GM12878 (cell line): Measurements from ENCODE around the gene TARBP2. TPM values are rescaled to one million over a fixed set of nuclear protein-coding genes. Genes with fewer than 3 reads are reported as not detected.

Experiments
- ATAC-seq: fragments of 200-7000 bp; cut with Tn5 transposase; 3 replicates; pipeline ENCODE4 v1.9.1; 2020; ENCODE audit warnings: mild to moderate bottlenecking, moderate library complexity
- BruUV-seq: library from RNA; stranded (reverse); fragments of 400-500 nt; replicated peaks from 2 replicates; lab custom pipeline; 2021; lab: Mats Ljungman, UMichigan
- CTCF ChIA-PET: fragments of 300-600 bp; sonication (Branson Sonifier 250); formaldehyde crosslinking; extraction: SDS; loops from one replicate; lab custom pipeline; 2021; ENCODE audit warnings: inconsistent platforms; lab: Yijun Ruan, JAX
- POLR2A ChIA-PET: fragments of 350-600 bp; formaldehyde crosslinking; extraction: SDS; loops from one replicate; lab custom pipeline; 2021; ENCODE audit warnings: inconsistent platforms; lab: Charles Lee
- RAD21 ChIA-PET: fragments of 300-600 bp; sonication (Branson Sonifier 250); formaldehyde crosslinking; loops from one replicate; lab custom pipeline; 2023; ENCODE audit warnings: antibody characterized with exemption; ENCODE audit not compliant: unreplicated experiment; lab: Charles Lee
- SMC1A ChIA-PET: fragments of 300-600 bp; sonication (Branson Sonifier 250); formaldehyde crosslinking; loops from one replicate; lab custom pipeline; 2023; ENCODE audit not compliant: unreplicated experiment, uncharacterized antibody; lab: Charles Lee
- DNase-seq: peaks from one replicate; pipeline ENCODE4 v3.0.0-alpha.2; 2011; ENCODE audit warnings: low read depth, low spot score
- FAIRE-seq: peaks from 3 replicates; lab custom pipeline; 2011; peaks lifted over from hg19 to GRCh38; lab: Jason Lieb, UNC
- H2AFZ ChIP-seq: 2 replicates; pipeline ENCODE4 v1.6.0; 2011; ENCODE audit warnings: low read depth, low read length, control low read depth; ENCODE audit not compliant: control insufficient read depth
- H3K27ac ChIP-seq: 2 replicates; pipeline ENCODE4 v1.5.1; 2011; ENCODE audit warnings: control low read depth; ENCODE audit not compliant: control insufficient read depth, insufficient read depth
- H3K27me3 ChIP-seq, 2 experiments: replicated peaks in 1 of 2; 2 replicates each; pipeline versions ENCODE4 v1.6.0 to v1.6.1; 2011; ENCODE audit warnings: low read length in 1 of 2; ENCODE audit not compliant: control insufficient read depth in 2 of 2, insufficient read depth in 2 of 2
- H3K36me3 ChIP-seq, 2 experiments: 2 replicates each; pipeline ENCODE4 v1.5.1; 2011; ENCODE audit warnings: low read length in 1 of 2; ENCODE audit not compliant: control insufficient read depth in 2 of 2, insufficient read depth in 2 of 2
- H3K4me1 ChIP-seq: 2 replicates; pipeline ENCODE4 v1.6.1; 2011; ENCODE audit warnings: mild to moderate bottlenecking, low read length, moderate library complexity, mixed read lengths; ENCODE audit not compliant: control insufficient read depth, insufficient read depth
- H3K4me2 ChIP-seq: 2 replicates; pipeline ENCODE4 v1.6.0; 2011; ENCODE audit warnings: control low read depth; ENCODE audit not compliant: control insufficient read depth, insufficient read depth
- H3K4me3 ChIP-seq: fragments of 200-600 bp; sonication (generic); 2 replicates; pipeline ENCODE4 v1.5.1; 2016
- H3K79me2 ChIP-seq: 2 replicates; pipeline ENCODE4 v1.6.0; 2011; ENCODE audit warnings: low read length; ENCODE audit not compliant: control insufficient read depth, insufficient read depth
- H3K9ac ChIP-seq: 2 replicates; pipeline ENCODE4 v1.8.0; 2011; ENCODE audit warnings: low read length, control low read depth, mixed read lengths; ENCODE audit not compliant: control insufficient read depth, insufficient read depth
- H3K9me3 ChIP-seq: replicated peaks from 3 replicates; pipeline ENCODE4 v1.5.1; 2011; ENCODE audit warnings: mild to moderate bottlenecking, low read length; ENCODE audit not compliant: control insufficient read depth, insufficient read depth
- H4K20me1 ChIP-seq: 2 replicates; pipeline ENCODE4 v1.6.0; 2011; ENCODE audit not compliant: control insufficient read depth, insufficient read depth
- BACH1 ChIP-seq: fragments of 450-650 bp; IDR thresholded peaks from 2 replicates; pipeline ENCODE4 v1.6.1; 2017; ENCODE audit warnings: mild to moderate bottlenecking, borderline replicate concordance
- CHD2 ChIP-seq: IDR thresholded peaks from 2 replicates; pipeline ENCODE4 v1.6.1; 2011; ENCODE audit warnings: low read depth, low read length, improper control_type of control experiment, borderline replicate concordance
- DPF2 ChIP-seq: fragments of 450-650 bp; IDR thresholded peaks from 2 replicates; pipeline ENCODE4 v1.6.1; 2017; ENCODE audit warnings: mild to moderate bottlenecking
- EED ChIP-seq: sonication (generic); IDR thresholded peaks from 2 replicates; pipeline ENCODE4 v1.6.1; 2016; ENCODE audit warnings: antibody characterized with exemption, low read depth
- EP300 ChIP-seq, 2 experiments: fragments of 150-350 bp in 1 of 2; IDR thresholded peaks; 2 replicates each; pipeline ENCODE4 v1.6.1; 2011 to 2012; ENCODE audit warnings: low read depth in 2 of 2, low read length in 2 of 2, borderline replicate concordance in 1 of 2, improper control_type of control experiment in 1 of 2, inconsistent platforms in 1 of 2; ENCODE audit not compliant: control insufficient read depth in 1 of 2
- ESRRA ChIP-seq: IDR thresholded peaks from 2 replicates; pipeline ENCODE4 v1.6.1; 2012; ENCODE audit warnings: mild to moderate bottlenecking, low read length, improper control_type of control experiment
- EZH2 ChIP-seq: IDR thresholded peaks from 2 replicates; pipeline ENCODE4 v1.6.1; 2012; ENCODE audit warnings: low read depth, mild to moderate bottlenecking, control low read depth, inconsistent platforms, low read length, borderline replicate concordance; ENCODE audit not compliant: control insufficient read depth
- FOXM1 ChIP-seq: IDR thresholded peaks from 2 replicates; pipeline ENCODE4 v1.6.1; 2012; ENCODE audit warnings: low read depth, mild to moderate bottlenecking, inconsistent platforms, low read length, moderate library complexity
- GABPA ChIP-seq: IDR thresholded peaks from 2 replicates; pipeline ENCODE4 v1.6.1; 2014; ENCODE audit warnings: antibody characterized with exemption, low read depth, mild to moderate bottlenecking, inconsistent platforms
- NFYA ChIP-seq: IDR thresholded peaks from 2 replicates; pipeline ENCODE4 v1.6.1; 2011; ENCODE audit warnings: low read depth, mild to moderate bottlenecking, low read length, improper control_type of control experiment, borderline replicate concordance
- PML ChIP-seq: IDR thresholded peaks from 2 replicates; pipeline ENCODE4 v1.6.1; 2012; ENCODE audit warnings: low read length, inconsistent platforms
- SUZ12 ChIP-seq: fragments of 200-600 bp; sonication (generic); IDR thresholded peaks from one replicate; pipeline ENCODE4 v1.6.1; 2018; ENCODE audit warnings: antibody characterized with exemption, mild to moderate bottlenecking; ENCODE audit not compliant: unreplicated experiment
- TARDBP ChIP-seq: IDR thresholded peaks from 2 replicates; pipeline ENCODE4 v1.6.1; 2016; ENCODE audit warnings: borderline replicate concordance
- ZNF24 ChIP-seq: fragments of 450-650 bp; IDR thresholded peaks from 2 replicates; pipeline ENCODE4 v1.6.1; 2017; ENCODE audit warnings: antibody characterized with exemption, mild to moderate bottlenecking
- ZZZ3 ChIP-seq: IDR thresholded peaks from 2 replicates; pipeline ENCODE4 v1.6.1; 2011; ENCODE audit warnings: low read depth; ENCODE audit not compliant: control insufficient read depth, insufficient read length
- WGBS: methylation state at CpG from one replicate; pipeline ENCODE4 v1.1.6; 2016; ENCODE audit warnings: low lambda C conversion rate; ENCODE audit not compliant: insufficient replicate concordance, insufficient coverage; ENCODE audit errors: missing lambda C conversion rate; 5-methylcytosine and 5-hydroxymethylcytosine counted together
- in situ Hi-C: fragments of 300-500 bp; cut with MboI; formaldehyde crosslinking; loops from 9 replicates; pipeline ENCODE4 v1.14.3; 2018; ENCODE audit warnings: mixed read lengths
- intact Hi-C: fragments of 100-400 bp; cut with micrococcal nuclease; formaldehyde crosslinking; loops from one replicate; pipeline ENCODE4 v1.14.2; 2022; ENCODE audit not compliant: unreplicated experiment
- polyA plus RNA-seq, 11 experiments: library from polyadenylated mRNA; depleted of rRNA in 4 of 11; unstranded in 6 of 11; stranded (reverse) in 5 of 11; fragments of >200 nt; fragmentation: Nextera tagmentation in 4 of 11; fragmentation: Illumina TruSeq in 1 of 11; extraction: Ambion mirVana in 4 of 11; extraction: Trizol in 1 of 11; gene quantifications; 1 replicate in 1 of 11; 2 replicates in 10 of 11; pipeline versions ENCODE4 v1.2.1 to v1.2.3, GENCODE V29; 2011 to 2016; ENCODE audit warnings: inconsistent platforms in 2 of 11, missing spikeins in 2 of 11, low read depth in 1 of 11
- total RNA-seq, 4 experiments: library from RNA; depleted of rRNA in 3 of 4; stranded (reverse); fragments of >200 nt in 3 of 4; fragmentation: Illumina TruSeq in 1 of 4; extraction: Trizol in 1 of 4; gene quantifications; 2 replicates each; pipeline versions ENCODE4 v1.2.1 to v1.2.3, GENCODE V29; 2013 to 2021

TARBP2 gene
- total and polyA plus RNA-seq, 10 of the 15 experiments (the other 5 are each of a cell fraction or from before 2014, with no cell fraction given): 5.5 to 60.1 (median 36.8) TPM

GRCh38 chr12:53453953-53454640 is 47.0 kb upstream of the TARBP2 start:
- 40% methylated on average over 6 of the region's 6 CpGs for WGBS
- SMC1A ChIA-PET: interaction anchor here (1.1 to 2.4 kb wide), 4 partner anchors 8 to 54 kb away, joined by 3 to 9 read pairs (median 5); no protein-coding TSS in a partner anchor
- RAD21 ChIA-PET: no interaction called here
- Histone ChIP-seq H4K20me1 (peaks cover 11% of the 10 kb centered on the region), H3K9me3 (no peaks in the 10 kb centered on the region), H3K27me3 (no peaks in the 10 kb centered on the region), H3K4me1 (peaks cover 5% of the 10 kb centered on the region), H3K27ac (no peak overlapping the region), H3K79me2 (peaks cover 50% of the 10 kb centered on the region), H3K4me3 (peak overlapping the region; percentile 97), H3K9ac (peak overlapping the region; percentile 96), H2AFZ (no peak overlapping the region), H3K36me3 (peaks cover 9 to 42% of the 10 kb centered on the region in 2 experiments), H3K4me2 (peak overlapping the region; percentile 83)
- CTCF ChIA-PET: interaction anchor here (0.8 to 4.9 kb wide), 7 partner anchors 8 to 126 kb away, joined by 3 to 30 read pairs (median 5); partner anchors contain the start of gene TARBP2
- no peak for TF ChIP-seq TARDBP
- no peak for TF ChIP-seq DPF2
- TF ChIP-seq NFYA: no peak
- TF ChIP-seq FOXM1: no peak
- TF ChIP-seq ZNF24: no peak
- no peak for TF ChIP-seq CHD2
- TF ChIP-seq EED: no peak
- no peak for TF ChIP-seq ESRRA
- TF ChIP-seq EP300 (IDR thresholded peaks at IDR 0.05; ENCODE audit: borderline replicate concordance in 1 of 2, control insufficient read depth in 1 of 2, low read depth in 2 of 2, low read length in 2 of 2): no peak
- TF ChIP-seq BACH1: no peak
- TF ChIP-seq EZH2: no peak
- no peak for TF ChIP-seq SUZ12
- no peak for TF ChIP-seq ZZZ3
- no peak for TF ChIP-seq PML
- no peak for TF ChIP-seq GABPA
- intact Hi-C loops: loop anchor here (2.0 to 5.0 kb wide), 2 partner anchors 48 to 73 kb away; partner anchors contain the start of genes SP1 and TARBP2
- no peak for FAIRE-seq
- POLR2A ChIA-PET: interaction anchor here (0.7 to 2.5 kb wide), 6 partner anchors 13 to 129 kb away, joined by 3 to 7 read pairs (median 4); partner anchors contain the start of gene PRR13
- no peak for ATAC-seq
- BruUV-seq: no TSS peak
- in situ Hi-C loops: no loop called here
- no peak for DNase-seq
